ENCODE data around the gene HCRT. TPM values are rescaled to one million over a fixed set of nuclear protein-coding genes. Genes with fewer than 3 reads are reported as not detected.
"Not testable (repeated sequence)": the region's sequence is repeated elsewhere in the genome, so short reads cannot be mapped to it uniquely, and the experiment has no call there.

HCRT gene
- total RNA-seq, 1 experiment from 2014 or later, result not detected

GRCh38 chr17:42206153-42206612 is 20.9 kb upstream of the HCRT start:
- H3K36me3 ChIP-seq, result peaks cover 40% of the 10 kb centered on the region
- not testable (repeated sequence) for H3K4me1 ChIP-seq (replicated peaks); H3K27me3 ChIP-seq (replicated peaks)

GRCh38 chr17:42203354-42203753 is 18.1 kb upstream of the HCRT start:
- no peaks in the 10 kb centered on the region for H3K27me3 ChIP-seq (replicated peaks)
- DNase-seq (ENCODE audit: low read depth in 1 of 2, low spot score in 2 of 2), result no peak
- H3K4me3 ChIP-seq, result no peak overlapping the region
- H3K27ac ChIP-seq, result no peak overlapping the region
- H3K36me3 ChIP-seq, result peaks cover 24% of the 10 kb centered on the region
- peaks cover 8% of the 10 kb centered on the region for H3K4me1 ChIP-seq (replicated peaks)
- no peaks in the 10 kb centered on the region for H3K9me3 ChIP-seq (replicated peaks)

More at GRCh38 chr17:42206153-42206612, 20.9 kb upstream of the HCRT start:
- not testable (repeated sequence) for H3K4me3 ChIP-seq; H3K9me3 ChIP-seq (replicated peaks); DNase-seq (ENCODE audit: low read depth in 1 of 2, low spot score in 2 of 2)
- H3K27ac ChIP-seq, result peak overlapping the region; percentile 8; the same call in 1 of the 2 replicates

- Histone ChIP-seq H3K9me3 (replicated peaks) (no peaks in the 10 kb centered on the region), H3K27me3 (replicated peaks) (no peaks in the 10 kb centered on the region), H3K4me3 (no peak overlapping the region), H3K4me1 (replicated peaks) (peaks cover 8% of the 10 kb centered on the region), H3K27ac (no peak overlapping the region), H3K36me3 (peaks cover 21% of the 10 kb centered on the region)
- no peak for DNase-seq (ENCODE audit: low read depth in 1 of 2, low spot score in 2 of 2)
Observed at GRCh38 chr17:42202696-42203095, 17.4 kb upstream of the HCRT start.

GRCh38 chr17:42202159-42202558 is 16.9 kb upstream of the HCRT start:
- H3K9me3 ChIP-seq (replicated peaks), result no peaks in the 10 kb centered on the region
- H3K27me3 ChIP-seq (replicated peaks), result no peaks in the 10 kb centered on the region
- no peak overlapping the region for H3K4me3 ChIP-seq
- peaks cover 16% of the 10 kb centered on the region for H3K36me3 ChIP-seq
- H3K4me1 ChIP-seq (replicated peaks), result peaks cover 14% of the 10 kb centered on the region
- no peak for DNase-seq (ENCODE audit: low read depth in 1 of 2, low spot score in 2 of 2)
- H3K27ac ChIP-seq, result no peak overlapping the region

GRCh38 chr17:42201458-42201772 is 16.2 kb upstream of the HCRT start:
- Histone ChIP-seq H3K27ac (no peak overlapping the region), H3K4me3 (no peak overlapping the region), H3K36me3 (peaks cover 9% of the 10 kb centered on the region), H3K4me1 (replicated peaks) (peaks cover 15% of the 10 kb centered on the region), H3K9me3 (replicated peaks) (no peaks in the 10 kb centered on the region), H3K27me3 (replicated peaks) (no peaks in the 10 kb centered on the region)
- no peak for DNase-seq (ENCODE audit: low read depth in 1 of 2, low spot score in 2 of 2)

- no peak for DNase-seq (ENCODE audit: low read depth in 1 of 2, low spot score in 2 of 2)
- Histone ChIP-seq H3K4me3 (no peak overlapping the region), H3K27ac (no peak overlapping the region)
Observed at GRCh38 chr17:42200706-42201457, 15.6 kb upstream of the HCRT start.

GRCh38 chr17:42199416-42200011 is 14.3 kb upstream of the HCRT start:
- Histone ChIP-seq H3K36me3 (peaks cover 4% of the 10 kb centered on the region; the same call in 1 of the 2 replicates), H3K4me3 (no peak overlapping the region), H3K9me3 (replicated peaks) (0 out of 2 replicates have a peak, but pooled peaks cover 2% of the 10 kb centered on the region), H3K4me1 (replicated peaks) (peaks cover 12% of the 10 kb centered on the region), H3K27ac (no peak overlapping the region), H3K27me3 (replicated peaks) (no peaks in the 10 kb centered on the region)
- DNase-seq (ENCODE audit: low read depth in 1 of 2, low spot score in 2 of 2), result no peak

More at GRCh38 chr17:42200706-42201457, 15.6 kb upstream of the HCRT start:
- H3K36me3 ChIP-seq, result peaks cover 4% of the 10 kb centered on the region; the same call in 1 of the 2 replicates
- H3K9me3 ChIP-seq (replicated peaks), result no peaks in the 10 kb centered on the region
- peaks cover 10% of the 10 kb centered on the region for H3K4me1 ChIP-seq (replicated peaks)
- no peaks in the 10 kb centered on the region for H3K27me3 ChIP-seq (replicated peaks)

- Histone ChIP-seq H3K27ac (no peak overlapping the region), H3K27me3 (replicated peaks) (no peaks in the 10 kb centered on the region), H3K36me3 (no peaks in the 10 kb centered on the region; the same call in 1 of the 2 replicates), H3K4me3 (no peak overlapping the region), H3K4me1 (replicated peaks) (peaks cover 18% of the 10 kb centered on the region), H3K9me3 (replicated peaks) (0 out of 2 replicates have a peak, but pooled peaks cover 3% of the 10 kb centered on the region)
- DNase-seq (ENCODE audit: low read depth in 1 of 2, low spot score in 2 of 2), result no peak
Observed at GRCh38 chr17:42198897-42199296, 13.6 kb upstream of the HCRT start.

GRCh38 chr17:42197564-42198156 is 12.4 kb upstream of the HCRT start:
- DNase-seq (ENCODE audit: low read depth in 1 of 2, low spot score in 2 of 2), result no peak
- peaks cover 23% of the 10 kb centered on the region for H3K4me1 ChIP-seq (replicated peaks)
- 0 out of 2 replicates have a peak, but pooled peaks cover 3% of the 10 kb centered on the region for H3K9me3 ChIP-seq (replicated peaks)
- H3K27ac ChIP-seq, result no peak overlapping the region
- no peaks in the 10 kb centered on the region for H3K27me3 ChIP-seq (replicated peaks)
- no peaks in the 10 kb centered on the region; the same call in 1 of the 2 replicates for H3K36me3 ChIP-seq
- no peak overlapping the region for H3K4me3 ChIP-seq

- H3K27ac ChIP-seq, result peak within 1 kb of the TSS; percentile 58
- peak within 1 kb of the TSS; percentile 59 for H3K4me3 ChIP-seq
- H3K9me3 ChIP-seq (replicated peaks), result 0 out of 2 replicates have a peak, but pooled peaks cover 3% of the 10 kb centered on the region
- H3K36me3 ChIP-seq, result no peaks in the 10 kb centered on the region
- peaks cover 23% of the 10 kb centered on the region for H3K4me1 ChIP-seq (replicated peaks)
- H3K27me3 ChIP-seq (replicated peaks), result no peaks in the 10 kb centered on the region
- peak; percentile 67 to 76 for DNase-seq (ENCODE audit: low read depth in 1 of 2, low spot score in 2 of 2)
Observed at GRCh38 chr17:42193969-42194899, 9.0 kb upstream of the HCRT start, which contains the start of gene GHDC. Gene GHDC (minus strand): TSS chr17:42194494. CDS start chr17:42193581, 913 bp downstream.

GRCh38 chr17:42193216-42193968 is 8.1 kb upstream of the HCRT start:
- H3K9me3 ChIP-seq (replicated peaks), result 0 out of 2 replicates have a peak, but pooled peaks cover 3% of the 10 kb centered on the region

GRCh38 chr17:42192189-42193126 is 7.2 kb upstream of the HCRT start:
- Histone ChIP-seq H3K27me3 (replicated peaks) (no peaks in the 10 kb centered on the region), H3K9me3 (replicated peaks) (0 out of 2 replicates have a peak, but pooled peaks cover 3% of the 10 kb centered on the region), H3K4me3 (no peak overlapping the region), H3K36me3 (no peaks in the 10 kb centered on the region), H3K27ac (no peak overlapping the region), H3K4me1 (replicated peaks) (peaks cover 25% of the 10 kb centered on the region)
- no peak for DNase-seq (ENCODE audit: low read depth in 1 of 2, low spot score in 2 of 2)

More at GRCh38 chr17:42193216-42193968, 8.1 kb upstream of the HCRT start:
- Histone ChIP-seq H3K4me3 (peak overlapping the region; percentile 59), H3K36me3 (no peaks in the 10 kb centered on the region), H3K4me1 (replicated peaks) (peaks cover 23% of the 10 kb centered on the region), H3K27me3 (replicated peaks) (no peaks in the 10 kb centered on the region), H3K27ac (no peak overlapping the region)
- no peak for DNase-seq (ENCODE audit: low read depth in 1 of 2, low spot score in 2 of 2)

Measured in SJSA1 (cell line).